Ovary (tissue), 3 donors: Measurements from ENCODE around the gene B4GALT5.

ENCODE experiments used
- POLR2A ChIP-seq: fragments of 450-650 bp; IDR thresholded peaks from one replicate; pipeline ENCODE4 v1.6.1; 2017; ENCODE audit warnings: antibody characterized with exemption, mild to moderate bottlenecking, moderate library complexity
- TF ChIP-seq, protein P1 (sequence below), 3 donors: fragments of 450-650 bp in 2 of 3; fragments of 200-600 bp in 1 of 3; IDR thresholded peaks; one replicate each; pipeline versions ENCODE4 v1.5.1 to v1.8.0; 2016 to 2022; ENCODE audit warnings: antibody characterized with exemption in 3 of 3, mild to moderate bottlenecking in 1 of 3
- donor health status: DM: no; HTN: no; CAD: no.

DNA sequence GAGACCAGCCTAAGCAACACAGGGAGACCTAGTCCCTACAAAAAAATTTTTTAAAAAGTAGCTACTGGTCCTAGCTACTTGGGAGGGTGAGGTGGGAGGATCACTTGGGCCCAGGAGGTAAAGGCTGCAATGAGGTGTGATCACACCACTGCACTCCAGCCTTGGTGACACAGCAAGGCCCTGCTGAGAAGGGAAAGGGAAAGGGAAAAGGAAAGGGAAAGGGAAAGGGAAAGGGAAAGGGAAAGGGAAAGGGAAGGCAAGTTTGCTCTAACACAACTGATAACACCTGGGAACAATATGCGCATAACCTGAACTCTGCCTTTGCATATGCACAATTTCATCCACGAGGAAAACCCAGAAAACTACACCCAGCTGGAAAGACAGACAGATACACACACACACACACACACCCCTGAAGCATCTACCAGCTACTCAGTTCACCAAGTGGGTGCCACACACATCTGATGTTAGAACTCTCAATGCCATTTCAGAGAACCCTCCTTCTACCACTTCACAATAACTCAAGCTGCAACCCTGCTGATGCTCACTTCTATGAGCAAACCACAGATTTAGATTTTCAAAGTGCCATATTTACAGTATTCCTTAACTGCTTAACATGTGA, 19.1 kb downstream of the B4GALT5 start:
- TF ChIP-seq, protein P1, sequence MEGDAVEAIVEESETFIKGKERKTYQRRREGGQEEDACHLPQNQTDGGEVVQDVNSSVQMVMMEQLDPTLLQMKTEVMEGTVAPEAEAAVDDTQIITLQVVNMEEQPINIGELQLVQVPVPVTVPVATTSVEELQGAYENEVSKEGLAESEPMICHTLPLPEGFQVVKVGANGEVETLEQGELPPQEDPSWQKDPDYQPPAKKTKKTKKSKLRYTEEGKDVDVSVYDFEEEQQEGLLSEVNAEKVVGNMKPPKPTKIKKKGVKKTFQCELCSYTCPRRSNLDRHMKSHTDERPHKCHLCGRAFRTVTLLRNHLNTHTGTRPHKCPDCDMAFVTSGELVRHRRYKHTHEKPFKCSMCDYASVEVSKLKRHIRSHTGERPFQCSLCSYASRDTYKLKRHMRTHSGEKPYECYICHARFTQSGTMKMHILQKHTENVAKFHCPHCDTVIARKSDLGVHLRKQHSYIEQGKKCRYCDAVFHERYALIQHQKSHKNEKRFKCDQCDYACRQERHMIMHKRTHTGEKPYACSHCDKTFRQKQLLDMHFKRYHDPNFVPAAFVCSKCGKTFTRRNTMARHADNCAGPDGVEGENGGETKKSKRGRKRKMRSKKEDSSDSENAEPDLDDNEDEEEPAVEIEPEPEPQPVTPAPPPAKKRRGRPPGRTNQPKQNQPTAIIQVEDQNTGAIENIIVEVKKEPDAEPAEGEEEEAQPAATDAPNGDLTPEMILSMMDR (IDR thresholded peaks at IDR 0.05) = no peak
- no peak for TF ChIP-seq POLR2A
